ENCODE data around the gene MAPK14. TPM values are rescaled to one million over a fixed set of nuclear protein-coding genes. Genes with fewer than 3 reads are reported as not detected.

Gene MAPK14
- total RNA-seq, 2 donors from 2014 or later = 62.2 to 76.1 TPM

DNA sequence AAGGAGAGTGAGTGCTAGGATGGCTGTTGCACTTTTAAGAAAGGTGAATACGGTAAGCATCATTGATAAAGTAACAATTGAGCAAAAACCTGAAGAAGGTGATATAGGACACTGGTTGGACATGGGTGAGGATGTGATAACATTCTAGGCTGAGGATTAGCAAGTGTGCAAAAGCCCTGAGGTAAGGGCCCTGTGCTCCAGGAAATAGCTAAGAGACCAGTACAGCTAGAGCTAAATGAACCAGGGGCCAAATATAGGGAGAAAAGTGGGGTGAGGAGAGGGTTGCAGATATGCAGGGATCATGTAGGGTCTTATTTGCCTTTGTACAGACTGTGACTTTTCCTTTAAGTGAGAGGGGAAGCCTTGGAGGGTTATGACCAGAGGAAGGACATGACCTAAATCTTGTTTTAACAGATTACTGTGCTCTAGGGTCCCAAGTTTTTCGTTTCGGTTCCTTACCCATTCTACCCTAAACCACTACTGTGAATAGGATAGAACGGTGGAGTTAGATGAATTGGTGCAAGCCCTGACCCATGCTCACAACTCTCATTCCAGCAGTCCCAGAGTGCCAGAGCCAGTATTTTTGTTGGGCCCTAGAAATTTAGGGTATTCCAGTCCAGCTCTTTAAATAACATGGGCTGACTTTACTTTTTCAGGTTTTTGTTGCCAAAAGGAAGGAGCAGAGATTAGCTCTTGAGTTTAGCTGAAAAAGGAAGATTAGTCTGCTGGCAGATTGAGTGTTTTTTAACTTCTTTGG is 10.7 kb downstream of the MAPK14 start:
- intact Hi-C loops (cut with DNase I) = no loop called here

GRCh38 chr6:36039112-36039511 is 11.5 kb downstream of the MAPK14 start:
- Histone ChIP-seq H3K9me3 (no peaks in the 10 kb centered on the region), H3K27ac (no peak overlapping the region), H3K27me3 (no peaks in the 10 kb centered on the region), H3K4me1 (peaks cover 8% of the 10 kb centered on the region), H3K4me3 (no peak overlapping the region), H3K36me3 (no peaks in the 10 kb centered on the region), H3K9ac (ENCODE audit: low read depth in 2 of 2, low read length in 2 of 2) (no peak overlapping the region)
- intact Hi-C loops (cut with DNase I) = no loop called here
- DNase-seq = no peak
- TF ChIP-seq CTCF (IDR thresholded peaks at IDR 0.05) = no peak

More for the DNA sequence above, 10.7 kb downstream of the MAPK14 start:
- Histone ChIP-seq H3K36me3 (no peaks in the 10 kb centered on the region), H3K4me3 (no peak overlapping the region), H3K9ac (ENCODE audit: low read depth in 2 of 2, low read length in 2 of 2) (no peak overlapping the region), H3K27me3 (no peaks in the 10 kb centered on the region), H3K4me1 (peaks cover 8% of the 10 kb centered on the region), H3K9me3 (no peaks in the 10 kb centered on the region), H3K27ac (no peak overlapping the region)
- TF ChIP-seq CTCF (IDR thresholded peaks at IDR 0.05) = no peak
- DNase-seq = no peak

DNA sequence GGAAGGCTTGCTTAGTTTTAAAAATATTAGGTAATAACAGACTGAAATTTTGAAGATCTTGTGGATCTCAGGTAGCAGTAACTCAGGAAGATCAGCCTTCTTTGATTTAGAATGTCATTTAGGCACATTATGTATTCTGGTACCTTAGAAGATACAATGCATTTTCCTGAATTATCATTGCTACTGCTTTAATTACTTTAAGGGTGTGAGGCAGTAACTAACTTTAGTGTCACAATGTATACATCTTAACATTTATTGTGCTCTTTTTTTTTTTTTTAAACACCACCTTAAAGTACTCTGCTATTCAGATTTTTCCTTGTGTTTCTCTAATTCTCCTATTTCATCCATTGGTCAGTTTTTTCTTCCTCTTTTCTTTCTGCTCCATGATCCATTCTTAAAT is 13.3 kb downstream of the MAPK14 start:
- Histone ChIP-seq H3K27ac (no peak overlapping the region), H3K27me3 (no peaks in the 10 kb centered on the region), H3K9me3 (no peaks in the 10 kb centered on the region), H3K4me3 (no peak overlapping the region), H3K9ac (ENCODE audit: low read depth in 2 of 2, low read length in 2 of 2) (no peak overlapping the region), H3K4me1 (peaks cover 8% of the 10 kb centered on the region), H3K36me3 (no peaks in the 10 kb centered on the region)
- intact Hi-C loops (cut with DNase I) = no loop called here
- no peak for TF ChIP-seq CTCF (IDR thresholded peaks at IDR 0.05)
- no peak for DNase-seq

DNA sequence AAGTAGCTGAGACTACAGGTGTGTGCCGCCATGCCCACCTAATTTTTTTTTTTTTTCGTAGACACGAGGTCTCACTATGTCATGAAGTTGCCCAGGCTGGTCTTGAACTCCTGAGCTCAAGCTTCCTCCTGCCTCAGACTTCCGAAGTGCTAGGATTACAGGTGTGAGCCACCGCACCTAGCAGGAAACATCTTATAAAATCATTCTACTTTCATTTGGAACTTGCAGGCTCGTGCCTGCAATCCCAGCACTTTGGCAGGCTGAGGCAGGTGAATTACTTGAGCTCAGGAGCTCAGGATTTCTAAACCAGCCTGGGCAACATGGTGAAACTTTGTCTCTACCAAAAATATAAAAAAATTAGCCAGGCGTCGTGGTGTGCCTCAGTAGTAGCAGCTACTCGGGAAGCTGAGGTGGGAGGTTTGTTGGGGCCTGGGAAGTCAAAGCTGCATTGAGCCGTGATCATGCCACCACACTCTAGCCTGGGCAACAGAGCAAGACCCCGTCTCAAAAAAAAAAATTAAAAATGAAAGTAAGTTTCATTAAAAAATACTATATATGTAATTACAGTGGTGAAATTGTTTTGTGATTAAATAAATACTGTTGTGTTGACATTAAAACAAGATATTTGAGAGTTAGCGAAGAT is 15.1 kb downstream of the MAPK14 start:
- no peak for DNase-seq
- no peak overlapping the region for H3K27ac ChIP-seq
- intact Hi-C loops (cut with DNase I) = no loop called here

GRCh38 chr6:36049582-36049981 is 22.0 kb downstream of the MAPK14 start:
- H3K27ac ChIP-seq = no peak overlapping the region
- no peak for TF ChIP-seq CTCF (IDR thresholded peaks at IDR 0.05)
- H3K36me3 ChIP-seq = no peaks in the 10 kb centered on the region
- no peak overlapping the region for H3K4me3 ChIP-seq
- DNase-seq = no peak
- no peaks in the 10 kb centered on the region for H3K9me3 ChIP-seq
- H3K9ac ChIP-seq (ENCODE audit: low read depth in 2 of 2, low read length in 2 of 2) = no peak overlapping the region
- H3K27me3 ChIP-seq = no peaks in the 10 kb centered on the region
- intact Hi-C loops (cut with DNase I) = no loop called here
- H3K4me1 ChIP-seq = peaks cover 4% of the 10 kb centered on the region

More for the DNA sequence above, 15.1 kb downstream of the MAPK14 start:
- H3K4me3 ChIP-seq = no peak overlapping the region
- no peak overlapping the region for H3K9ac ChIP-seq (ENCODE audit: low read depth in 2 of 2, low read length in 2 of 2)
- no peak for TF ChIP-seq CTCF (IDR thresholded peaks at IDR 0.05)
- H3K36me3 ChIP-seq = no peaks in the 10 kb centered on the region
- H3K9me3 ChIP-seq = no peaks in the 10 kb centered on the region
- H3K27me3 ChIP-seq = no peaks in the 10 kb centered on the region
- H3K4me1 ChIP-seq = peaks cover 8% of the 10 kb centered on the region

Measured in colonic mucosa (tissue), 4 donors.